T-helper 1 cell (primary cell): Measurements from ENCODE around the gene TOR4A.

Experiments
- DNase-seq, 5 donors: peaks; one replicate each; pipeline ENCODE4 v3.0.0-alpha.2; 2012 to 2020

Gene TOR4A

DNA sequence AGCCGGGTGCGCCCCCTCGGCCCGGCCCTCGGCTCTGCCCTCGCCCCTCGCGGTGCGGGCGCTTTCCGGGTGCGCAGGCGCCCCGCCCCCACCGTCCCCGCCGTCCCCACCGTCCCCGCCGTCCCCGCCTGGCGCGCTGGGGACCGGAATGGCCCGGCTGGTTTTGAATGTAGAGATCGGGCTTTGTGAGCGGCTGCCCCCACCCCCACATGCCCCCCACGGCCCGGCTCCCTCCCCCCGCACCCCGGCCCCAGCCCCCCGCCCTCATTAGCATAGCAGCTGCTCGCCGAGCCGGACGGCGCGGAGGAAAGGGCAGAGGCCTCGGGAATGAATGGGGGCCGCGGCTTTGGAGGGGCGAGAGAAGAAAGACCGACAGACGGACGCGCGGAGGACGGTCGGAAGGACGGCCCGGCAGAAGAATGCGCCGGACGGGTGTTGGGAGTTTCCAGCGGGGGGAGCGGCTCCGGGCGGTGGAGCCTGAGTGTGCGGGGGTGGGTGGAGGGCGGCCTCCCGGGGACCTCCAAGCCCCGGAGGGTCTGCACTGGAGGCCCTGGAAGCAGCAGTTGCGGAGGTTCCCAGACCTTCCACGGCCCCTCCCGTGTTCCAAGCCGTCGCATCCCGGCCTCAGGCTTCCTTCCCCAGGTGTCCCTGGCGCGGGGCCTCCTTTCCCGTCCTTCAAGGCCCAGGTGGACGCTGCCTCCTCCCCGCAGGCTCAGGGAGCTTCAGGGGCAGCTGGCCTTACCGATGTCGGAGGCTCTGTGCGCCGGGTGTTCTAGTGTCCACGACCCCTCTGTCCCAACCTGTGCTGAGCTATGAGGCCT lies 18.5 kb downstream of the TOR4A start:
- DNase-seq, result peak in 1 of 5 donors; percentile 10

GRCh38 chr9:137296670-137297664 lies 19.4 kb downstream of the TOR4A start:
- no peak for DNase-seq

DNA sequence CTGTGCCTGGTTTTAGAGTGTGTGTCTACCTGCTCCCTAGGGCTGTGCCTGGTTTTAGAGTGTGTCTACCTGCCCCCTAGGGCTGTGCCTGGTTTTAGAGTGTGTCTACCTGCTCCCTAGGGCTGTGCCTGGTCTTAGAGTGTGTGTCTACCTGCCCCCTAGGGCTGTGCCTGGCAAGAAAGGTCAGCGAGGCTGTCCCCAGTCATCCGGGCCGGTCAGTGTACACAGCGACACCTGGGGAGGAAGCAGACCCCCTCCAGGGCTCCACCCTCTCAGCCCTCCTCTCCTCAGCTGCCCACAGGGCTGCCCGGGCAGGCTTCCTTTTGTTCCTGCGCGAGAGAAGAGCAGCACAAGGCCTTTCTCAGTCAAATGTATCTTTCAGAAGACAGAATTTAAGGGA lies 20.4 kb downstream of the TOR4A start:
- DNase-seq, result no peak

- no peak for DNase-seq
These were observed 21.1 kb downstream of the TOR4A start for GRCh38 chr9:137298401-137299202.

GRCh38 chr9:137299203-137299565 lies 21.7 kb downstream of the TOR4A start:
- no peak for DNase-seq

DNA sequence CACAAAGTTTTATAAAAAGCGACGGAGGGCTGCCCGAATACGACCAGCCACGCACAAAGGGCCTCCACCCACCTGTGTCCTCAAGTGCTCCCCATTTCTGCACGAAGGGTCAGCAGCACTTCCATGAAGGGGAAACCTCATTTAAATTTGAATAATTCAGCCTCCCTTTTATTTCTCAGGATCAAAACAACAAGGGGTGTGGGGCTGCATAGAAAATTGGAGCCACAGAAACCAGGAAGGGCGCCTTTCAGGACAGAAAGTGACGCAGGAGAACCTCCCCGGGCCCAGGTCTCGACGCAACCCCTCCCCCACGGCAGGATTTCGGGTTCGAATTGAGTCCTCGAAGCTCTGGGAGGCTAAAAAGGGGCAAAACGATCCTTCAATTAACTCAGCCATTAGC lies 22.4 kb downstream of the TOR4A start:
- no peak for DNase-seq

- no peak for DNase-seq
These were observed 23.1 kb downstream of the TOR4A start for GRCh38 chr9:137300567-137301080.

GRCh38 chr9:137301081-137301947 lies 23.8 kb downstream of the TOR4A start:
- DNase-seq, result peak in 2 of 5 donors; percentile 6 to 15

DNA sequence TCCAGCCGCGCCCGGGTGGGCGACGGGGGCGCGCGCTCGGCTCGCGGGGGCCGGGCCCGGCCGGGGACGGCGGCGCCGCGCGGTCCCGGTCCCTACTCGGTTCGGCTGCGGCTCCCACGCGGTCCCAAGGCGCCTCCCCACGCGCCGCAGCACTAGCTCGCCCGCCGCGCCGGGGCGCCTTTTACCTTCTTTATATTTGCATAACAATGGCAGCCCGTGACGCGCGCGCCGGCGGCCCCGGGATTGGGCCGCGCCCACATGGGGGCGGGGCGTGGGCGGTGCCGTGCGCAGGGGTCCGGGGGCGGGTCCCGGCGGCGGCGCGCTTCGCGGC lies 24.6 kb downstream of the TOR4A start, which contains the start of gene NRARP:
Gene NRARP (minus strand): TSS at position 154 of the 331 bp plus-strand sequence. CDS start 343 bp downstream, outside the sequence.
- DNase-seq, result peak; percentile 79 to 89 (median 86)

- no peak for DNase-seq
These were observed 25.1 kb downstream of the TOR4A start for GRCh38 chr9:137302449-137303150.

- DNase-seq, result peak in 1 of 5 donors; percentile 8
These were observed 25.8 kb downstream of the TOR4A start for GRCh38 chr9:137303151-137303892.

GRCh38 chr9:137303893-137304382 lies 26.4 kb downstream of the TOR4A start:
- peak in 1 of 5 donors; percentile 17 for DNase-seq

GRCh38 chr9:137304383-137305059 lies 27.0 kb downstream of the TOR4A start:
- peak in 1 of 5 donors; percentile 15 for DNase-seq

DNA sequence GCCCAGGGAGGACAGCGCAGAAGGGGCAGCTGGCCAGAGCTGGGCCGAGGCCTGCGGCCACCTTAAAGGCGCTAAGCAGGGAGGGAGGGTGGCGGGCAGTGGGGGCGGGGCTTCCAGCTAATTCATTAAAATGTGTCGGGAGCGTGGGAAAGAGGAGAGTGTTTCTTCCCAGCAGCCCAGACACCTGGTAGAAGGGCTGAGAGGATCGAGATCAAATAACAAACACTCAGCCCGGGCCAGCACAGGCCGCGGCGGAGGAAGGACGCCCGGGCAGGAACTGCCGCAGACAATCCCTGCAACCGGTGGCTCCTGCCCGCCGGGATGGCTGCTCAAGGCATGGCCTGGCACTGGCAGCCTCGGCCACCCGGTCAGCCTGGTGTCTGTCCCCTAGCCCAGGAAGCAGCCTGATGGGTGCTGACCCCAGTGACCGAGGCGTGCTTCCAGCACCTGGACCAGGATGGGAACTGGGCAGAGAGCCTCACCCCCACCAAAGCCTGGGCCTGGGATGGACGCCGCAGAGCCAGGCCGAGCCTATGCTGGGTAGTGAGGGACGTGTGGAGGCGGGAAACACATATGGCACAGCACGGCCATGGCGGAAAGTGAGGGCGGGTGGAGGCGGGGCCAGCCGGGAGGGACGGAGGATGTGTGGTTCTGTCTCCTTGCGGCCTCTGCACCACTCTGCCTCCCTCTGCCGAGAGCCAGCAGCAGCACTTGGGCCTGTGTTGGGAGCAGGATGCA lies 27.7 kb downstream of the TOR4A start:
- DNase-seq, result peak in 4 of 5 donors; percentile 38 to 76 (median 52)

- DNase-seq, result no peak
These were observed 28.2 kb downstream of the TOR4A start for GRCh38 chr9:137305798-137306065.

- no peak for DNase-seq
These were observed 28.7 kb downstream of the TOR4A start for GRCh38 chr9:137306066-137306849.

GRCh38 chr9:137306850-137307254 lies 29.3 kb downstream of the TOR4A start:
- no peak for DNase-seq
